GM21423 (cell line): ENCODE measurements around the gene ILF3.

ENCODE experiments used
- ATAC-seq: cut with Tn5 transposase; IDR thresholded peaks from one replicate; pipeline ENCODE4 v1.9.1; 2021; ENCODE audit warnings: mild to moderate bottlenecking, moderate library complexity; ENCODE audit not compliant: unreplicated experiment

Gene ILF3

DNA sequence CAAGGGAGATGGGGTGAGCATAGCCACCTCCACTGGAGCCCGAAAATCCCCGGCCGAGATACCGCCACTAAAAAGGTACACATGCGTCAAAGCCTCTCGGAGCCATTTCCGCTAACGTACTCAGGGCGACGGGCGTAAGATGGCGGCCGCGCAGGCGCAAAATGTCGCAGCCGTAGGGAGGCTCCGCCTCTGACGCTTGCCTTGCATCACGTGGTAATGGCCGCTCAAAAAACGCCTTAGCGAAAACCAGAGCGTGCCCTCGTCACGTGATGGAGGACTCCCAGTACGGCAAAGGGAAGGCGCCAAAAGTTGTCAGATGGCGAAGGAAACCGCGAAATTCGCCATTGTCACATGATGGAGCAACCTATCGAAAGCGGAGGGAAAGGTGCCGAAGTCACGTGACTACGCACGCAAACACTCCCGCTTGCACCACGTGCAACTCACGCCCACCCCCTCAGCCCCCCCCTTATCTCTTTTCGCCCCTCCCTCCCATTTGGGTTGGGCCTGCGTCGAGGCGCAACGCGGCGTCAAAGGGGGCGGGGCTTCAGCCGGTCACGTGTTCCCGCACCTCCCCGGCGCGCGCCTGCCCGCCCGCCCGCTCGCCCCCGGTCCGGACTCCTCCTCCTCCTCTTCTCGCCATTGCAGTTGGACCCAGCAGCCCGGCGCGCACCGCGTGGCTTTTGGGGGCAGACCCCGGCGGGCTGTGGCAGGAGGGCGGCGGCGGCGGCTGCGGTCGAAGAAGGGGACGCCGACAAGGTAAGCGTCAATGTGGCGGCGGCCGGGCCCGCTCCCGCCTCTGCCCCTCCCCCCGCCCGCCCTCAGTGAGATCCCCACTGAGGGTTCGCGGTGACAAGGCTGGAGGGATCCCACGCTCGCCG, at the start of gene ILF3:
Gene ILF3 (plus strand): TSS at position 615 of the 878 bp plus-strand sequence. CDS start 16,260 bp downstream, outside the sequence.
- ATAC-seq, result peak; percentile 67

DNA sequence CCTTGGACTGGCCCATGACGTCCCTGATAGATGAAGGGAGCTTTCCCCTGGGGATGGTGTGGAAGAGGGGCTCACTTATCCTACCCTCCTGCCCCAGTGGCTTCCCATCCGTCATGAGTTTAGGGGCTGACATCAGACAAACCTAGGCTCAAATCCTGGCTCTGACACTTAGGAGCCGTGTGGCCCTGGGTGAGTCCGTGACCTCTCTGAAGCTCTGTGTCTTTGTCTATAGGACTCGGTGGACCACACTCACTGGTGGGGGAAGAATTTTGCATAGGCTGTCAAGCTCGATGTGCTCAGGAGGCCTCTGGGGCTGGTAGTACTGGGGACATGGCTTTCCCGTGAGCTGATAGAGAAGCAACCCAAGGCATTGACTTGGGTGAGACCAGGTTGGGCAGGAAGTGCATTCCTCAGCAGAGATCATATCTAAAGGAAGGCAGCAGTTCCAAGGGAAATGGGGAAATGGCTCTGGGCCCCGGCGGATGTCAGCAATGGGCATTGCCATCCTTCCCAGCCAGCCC, 49.6 kb upstream of the ILF3 start:
- ATAC-seq, result no peak

DNA sequence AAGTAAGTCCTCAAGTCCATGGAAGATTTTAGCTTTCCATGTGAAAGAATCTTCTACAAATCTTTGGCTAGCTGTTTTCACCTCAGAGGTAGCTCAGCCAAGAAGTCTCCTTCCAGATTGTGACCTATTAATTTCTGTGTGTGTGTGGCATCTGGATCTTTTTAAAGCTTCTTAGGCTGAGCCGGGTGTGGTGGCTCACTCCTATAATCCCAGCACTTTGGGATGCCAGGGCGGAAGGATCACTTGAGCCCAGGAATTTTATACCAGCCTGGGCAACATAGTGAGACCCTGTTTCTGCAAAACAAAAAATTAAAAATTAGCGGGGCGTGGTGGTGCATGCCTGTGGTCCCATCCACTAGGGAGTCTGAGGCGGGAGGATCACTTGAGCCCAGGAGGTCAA, 42.2 kb upstream of the ILF3 start:
- no peak for ATAC-seq

DNA sequence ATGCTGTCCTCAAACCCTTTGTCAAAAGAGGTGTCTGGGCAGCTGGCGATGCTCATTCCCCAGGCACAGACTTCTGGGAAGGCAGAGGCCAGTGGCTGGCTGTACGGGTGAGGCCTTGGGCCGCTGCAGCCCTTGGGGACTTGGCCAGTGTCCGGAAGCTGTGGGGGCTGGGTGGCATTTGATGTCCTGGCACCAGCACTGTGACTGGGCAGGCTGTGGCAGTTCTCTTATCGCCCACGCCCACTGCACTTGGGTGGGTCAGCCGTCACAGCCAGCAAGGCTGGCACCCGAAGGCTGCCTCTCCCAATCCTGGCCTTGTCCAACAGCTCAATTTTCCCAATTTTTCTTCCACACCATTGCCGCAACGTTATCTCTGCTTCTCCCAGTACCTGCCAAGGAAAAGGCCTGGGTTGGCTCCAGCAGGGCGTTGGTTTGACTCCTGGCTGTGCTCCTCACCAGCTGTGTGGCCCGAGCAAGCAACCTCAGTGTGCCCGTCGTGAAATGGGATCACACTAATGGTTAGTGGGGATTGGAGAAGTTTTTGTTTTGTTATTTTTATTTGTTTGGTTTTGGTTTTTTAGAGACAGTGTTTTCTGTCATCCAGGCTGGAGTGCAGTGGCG, 41.5 kb upstream of the ILF3 start:
- ATAC-seq, result no peak

DNA sequence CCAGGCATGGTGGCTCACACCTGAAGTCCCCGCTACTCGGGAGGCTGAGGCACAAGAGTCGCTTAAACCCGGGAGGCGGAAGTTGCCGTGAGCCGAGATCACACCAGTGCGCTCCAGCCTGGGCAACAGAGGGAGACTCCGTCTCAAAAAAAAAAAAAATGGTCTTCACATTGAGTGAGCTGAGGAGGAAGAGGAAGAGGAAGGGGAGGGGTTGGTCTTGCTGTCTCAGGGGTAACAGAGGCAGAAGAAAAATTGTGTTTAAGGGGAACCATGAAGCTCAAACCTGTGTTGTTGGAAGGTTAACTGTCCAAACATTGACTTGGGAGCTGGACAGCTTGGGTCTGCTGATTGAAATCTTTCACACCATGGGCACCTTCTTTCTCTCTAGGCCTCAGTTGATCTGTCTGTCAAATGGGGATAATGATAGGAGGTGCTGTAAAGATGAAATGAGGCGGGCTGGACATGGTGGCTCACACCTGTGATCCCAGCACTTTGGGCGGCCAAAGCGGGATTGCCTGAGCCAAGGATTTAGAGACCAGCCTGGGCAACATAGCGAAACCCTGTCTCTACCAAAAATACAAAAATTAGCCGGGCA, 38.6 kb upstream of the ILF3 start:
- ATAC-seq, result no peak

DNA sequence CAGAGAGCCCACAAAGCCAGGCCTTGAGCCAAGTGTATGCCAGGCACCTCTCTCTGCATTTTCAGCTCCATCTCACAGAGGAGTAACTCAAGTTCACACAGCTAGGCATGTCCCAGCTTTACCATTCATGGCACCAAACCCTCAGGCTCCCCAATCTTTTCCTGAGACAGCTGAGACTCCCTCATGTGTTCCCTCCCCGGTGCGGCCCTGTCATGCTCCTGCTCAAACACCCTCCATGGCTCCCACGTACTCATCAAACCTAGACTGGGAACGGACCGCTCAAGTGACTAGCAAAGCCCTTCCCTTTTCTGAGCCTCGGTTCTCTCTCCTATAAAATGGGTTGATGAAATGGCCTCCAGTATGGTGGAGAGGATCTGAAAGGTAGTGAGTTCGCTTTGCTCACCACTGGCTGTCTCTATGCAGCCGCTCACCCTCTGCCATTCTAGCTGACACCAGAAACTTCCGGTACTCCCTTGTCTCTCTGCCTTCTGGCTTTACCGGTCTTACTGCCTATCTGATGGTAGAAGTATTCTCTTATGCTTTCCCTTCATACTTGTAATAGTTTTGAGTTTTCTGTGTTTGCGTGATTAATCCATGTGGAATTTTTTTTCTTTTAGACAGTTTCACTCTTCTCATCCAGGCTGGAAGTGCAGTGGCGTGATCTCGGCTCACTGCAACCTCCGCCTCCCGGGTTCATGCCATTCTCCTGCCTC, 36.6 kb upstream of the ILF3 start:
- no peak for ATAC-seq

DNA sequence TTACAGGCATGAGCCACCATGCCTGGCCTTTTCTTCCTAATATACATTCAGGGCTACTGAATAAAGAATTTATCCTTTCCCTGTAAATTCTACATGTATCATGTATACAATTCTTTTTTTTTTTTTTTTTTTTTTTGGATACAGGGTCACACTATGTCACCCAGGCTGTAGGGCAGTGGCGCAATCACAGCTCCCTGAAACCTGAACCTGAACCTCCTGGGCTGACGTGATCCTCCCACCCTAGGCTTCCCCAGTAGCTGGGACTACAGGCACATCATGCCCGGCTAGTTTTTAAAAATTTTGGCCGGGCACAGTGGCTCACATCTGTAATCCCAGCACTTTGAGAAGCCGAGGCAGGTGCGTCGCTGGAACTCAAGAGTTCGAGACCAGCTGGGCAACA, 35.3 kb upstream of the ILF3 start:
- ATAC-seq, result no peak

DNA sequence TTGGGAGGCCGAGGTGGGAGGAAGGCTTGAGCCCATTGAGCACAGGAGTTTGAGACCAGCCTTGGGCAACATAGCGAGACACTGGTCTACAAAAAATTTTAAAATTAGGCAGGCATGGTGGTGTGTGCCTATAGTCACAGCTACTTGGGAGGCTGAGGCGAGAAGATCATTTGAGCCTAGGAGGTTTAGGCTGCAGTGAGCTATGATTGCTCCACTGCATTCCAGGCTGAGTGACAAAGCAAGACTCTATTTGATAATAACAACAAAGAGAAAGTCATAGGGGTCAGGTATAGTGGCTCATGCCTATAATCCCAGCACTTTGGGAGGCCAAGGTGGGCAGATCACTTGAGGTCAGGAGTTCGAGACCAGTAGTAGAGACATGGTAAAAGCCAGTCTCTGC, 33.4 kb upstream of the ILF3 start:
- ATAC-seq, result no peak

DNA sequence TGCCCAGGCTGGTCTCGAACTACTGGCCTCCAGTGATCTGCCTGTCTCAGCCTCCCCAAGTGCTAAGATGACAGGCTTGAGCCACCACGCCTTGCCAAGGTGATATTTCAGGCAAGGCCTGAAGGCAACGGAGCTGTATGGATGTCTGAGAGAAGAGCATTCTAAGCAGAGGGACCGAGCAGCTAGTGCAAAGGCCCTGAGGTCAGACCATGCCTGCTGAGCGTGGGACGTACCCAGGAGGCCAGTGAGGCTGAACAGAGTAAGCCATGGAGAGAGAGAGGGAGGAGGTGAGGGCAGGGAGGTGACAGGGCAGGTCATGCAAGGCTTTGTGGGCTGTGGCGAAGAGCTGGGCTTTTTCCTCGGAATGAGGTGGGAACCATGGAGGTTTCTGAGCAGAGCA, 32.2 kb upstream of the ILF3 start:
- ATAC-seq, result no peak

DNA sequence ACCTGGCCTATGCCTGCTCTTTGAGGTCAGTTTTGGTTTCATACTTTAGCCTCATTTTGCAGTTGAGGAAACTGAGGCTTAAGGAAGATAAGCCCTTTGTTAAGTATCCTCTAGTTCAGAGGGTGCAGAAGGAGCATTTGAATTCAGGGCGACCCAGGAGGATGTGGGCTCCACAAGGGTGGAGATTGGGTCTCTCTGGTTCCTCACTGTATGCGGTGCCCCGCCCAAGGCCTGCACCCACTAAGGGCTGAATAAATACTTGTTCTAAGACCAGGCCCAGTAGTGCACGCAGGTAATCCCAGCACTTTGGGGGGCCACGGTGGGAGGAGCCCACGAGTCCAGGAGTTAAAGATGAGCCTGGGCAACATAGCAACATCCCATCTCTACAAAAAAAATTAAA, 29.6 kb upstream of the ILF3 start:
- ATAC-seq, result no peak

DNA sequence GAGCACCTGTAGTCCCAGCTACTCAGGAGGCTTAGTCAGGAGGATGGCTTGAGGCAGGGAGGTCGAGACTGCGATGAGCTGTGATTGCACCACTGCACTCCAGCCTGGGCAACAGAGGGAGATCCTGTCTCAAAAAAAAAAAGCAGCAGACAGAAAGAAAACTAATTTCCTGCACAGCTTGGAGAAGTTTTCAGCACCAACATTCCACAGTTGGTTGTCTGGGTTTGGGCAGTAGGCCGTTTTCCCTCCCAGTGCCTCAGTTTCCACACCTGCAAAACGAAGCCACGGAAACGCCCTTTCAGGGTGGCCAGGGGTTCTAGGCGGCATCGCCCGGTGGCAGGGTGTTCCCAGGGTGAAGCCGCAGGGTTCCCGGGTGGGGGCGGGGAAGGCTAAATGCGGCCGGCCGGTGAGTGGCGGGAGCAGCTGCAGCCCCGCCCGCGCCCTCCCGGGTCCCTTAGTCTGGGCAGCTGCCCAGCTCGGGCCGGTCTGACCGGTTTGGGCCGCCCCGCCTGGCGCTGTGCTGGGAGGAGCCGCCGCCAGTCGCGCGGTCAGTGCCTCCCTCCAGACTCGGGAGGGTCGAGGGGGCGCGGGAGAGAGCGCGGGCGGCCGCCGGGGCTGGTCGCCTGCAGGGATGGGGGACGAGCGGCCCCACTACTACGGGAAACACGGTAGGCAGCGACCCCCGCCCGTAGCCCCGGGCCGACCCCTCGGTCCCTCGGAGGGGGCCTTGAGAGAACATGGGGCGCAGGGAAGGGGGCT, 29.0 kb upstream of the ILF3 start, which contains the start of gene SLC44A2:
Gene SLC44A2 (plus strand): TSS at position 551 of the 759 bp plus-strand sequence. CDS start 81 bp downstream, at position 632.
- ATAC-seq, result no peak

DNA sequence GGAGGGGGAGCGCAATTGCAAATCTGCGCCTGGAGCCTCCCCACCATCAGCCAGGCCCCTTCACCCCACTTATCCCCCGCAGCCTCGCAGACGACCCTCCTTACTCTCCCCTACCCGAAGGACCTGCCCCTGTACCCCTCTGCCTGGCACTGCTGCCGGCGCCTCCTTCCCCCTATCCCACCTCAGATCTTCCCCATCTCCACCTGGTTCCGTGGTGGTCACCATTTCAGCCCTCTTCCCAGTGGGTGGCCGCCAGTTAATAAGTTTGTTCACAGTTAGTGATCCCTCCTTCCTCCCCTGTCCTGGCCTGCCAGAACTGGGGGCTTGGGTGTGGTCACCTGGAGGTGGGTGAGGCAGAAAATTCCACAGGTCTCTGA, 28.4 kb upstream of the ILF3 start:
- no peak for ATAC-seq

DNA sequence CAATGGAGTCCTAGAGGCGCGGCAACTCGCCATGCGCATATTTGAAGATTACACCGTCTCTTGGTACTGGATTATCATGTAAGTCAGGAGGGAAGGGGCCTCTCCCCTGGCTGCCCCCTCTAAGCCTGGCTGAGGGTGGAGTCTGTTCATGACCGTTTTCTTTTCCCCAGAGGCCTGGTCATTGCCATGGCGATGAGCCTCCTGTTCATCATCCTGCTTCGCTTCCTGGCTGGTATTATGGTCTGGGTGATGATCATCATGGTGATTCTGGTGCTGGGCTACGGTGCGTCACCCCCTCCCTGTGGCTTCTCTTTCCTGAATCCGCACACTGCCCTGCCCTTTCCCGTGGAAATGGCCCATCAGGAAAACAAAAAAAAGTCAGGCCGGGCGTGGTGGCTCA, 22.3 kb upstream of the ILF3 start:
- ATAC-seq, result no peak

DNA sequence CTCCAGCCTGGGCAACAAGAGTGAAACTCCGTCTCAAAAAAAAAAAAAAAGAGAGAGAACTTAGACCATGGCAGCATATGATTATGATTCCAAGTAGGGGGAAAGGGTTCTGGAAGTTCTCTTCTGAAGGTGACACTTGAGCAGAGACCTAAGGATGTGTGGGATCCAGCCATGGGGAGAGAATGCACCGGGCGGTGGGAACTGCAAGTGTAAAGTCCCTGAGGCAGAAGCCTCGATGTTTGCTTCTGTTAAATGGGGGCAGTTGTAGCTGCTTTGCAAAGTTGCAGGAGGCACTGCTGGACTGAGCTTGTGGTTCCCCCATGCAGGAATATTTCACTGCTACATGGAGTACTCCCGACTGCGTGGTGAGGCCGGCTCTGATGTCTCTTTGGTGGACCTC, 19.7 kb upstream of the ILF3 start:
- no peak for ATAC-seq

DNA sequence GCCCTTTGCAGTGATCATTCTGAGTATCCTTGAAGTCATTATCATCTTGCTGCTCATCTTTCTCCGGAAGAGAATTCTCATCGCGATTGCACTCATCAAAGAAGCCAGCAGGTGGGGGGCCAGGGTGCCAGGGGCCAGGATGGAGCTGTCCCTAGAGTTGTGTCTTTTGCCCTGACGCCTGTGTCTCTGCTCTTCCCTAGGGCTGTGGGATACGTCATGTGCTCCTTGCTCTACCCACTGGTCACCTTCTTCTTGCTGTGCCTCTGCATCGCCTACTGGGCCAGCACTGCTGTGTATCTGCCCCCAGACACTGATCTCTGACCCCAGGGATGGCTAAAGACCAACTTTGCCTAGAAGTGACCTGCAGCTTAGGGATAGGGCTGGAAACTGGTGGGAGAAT, 19.2 kb upstream of the ILF3 start:
- ATAC-seq, result no peak

DNA sequence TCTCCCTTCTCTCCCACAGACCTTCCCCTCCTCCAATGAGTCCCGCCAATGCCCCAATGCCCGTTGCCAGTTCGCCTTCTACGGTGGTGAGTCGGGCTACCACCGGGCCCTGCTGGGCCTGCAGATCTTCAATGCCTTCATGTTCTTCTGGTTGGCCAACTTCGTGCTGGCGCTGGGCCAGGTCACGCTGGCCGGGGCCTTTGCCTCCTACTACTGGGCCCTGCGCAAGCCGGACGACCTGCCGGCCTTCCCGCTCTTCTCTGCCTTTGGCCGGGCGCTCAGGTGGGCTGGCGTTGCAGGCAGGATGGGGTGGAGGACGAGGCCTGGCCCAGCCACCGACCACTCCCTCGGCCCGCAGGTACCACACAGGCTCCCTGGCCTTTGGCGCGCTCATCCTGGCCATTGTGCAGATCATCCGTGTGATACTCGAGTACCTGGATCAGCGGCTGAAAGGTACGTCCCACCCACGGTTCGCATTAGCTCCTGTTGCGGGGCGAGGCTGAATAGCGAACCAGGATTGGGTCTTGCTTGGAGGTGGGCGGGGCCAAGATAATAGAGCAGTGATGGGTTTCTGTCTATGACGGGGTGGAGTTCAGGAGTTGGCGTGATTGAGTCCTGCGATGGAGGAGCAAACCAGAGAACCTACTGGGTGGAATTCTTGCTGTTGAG, 17.7 kb upstream of the ILF3 start:
- no peak for ATAC-seq

DNA sequence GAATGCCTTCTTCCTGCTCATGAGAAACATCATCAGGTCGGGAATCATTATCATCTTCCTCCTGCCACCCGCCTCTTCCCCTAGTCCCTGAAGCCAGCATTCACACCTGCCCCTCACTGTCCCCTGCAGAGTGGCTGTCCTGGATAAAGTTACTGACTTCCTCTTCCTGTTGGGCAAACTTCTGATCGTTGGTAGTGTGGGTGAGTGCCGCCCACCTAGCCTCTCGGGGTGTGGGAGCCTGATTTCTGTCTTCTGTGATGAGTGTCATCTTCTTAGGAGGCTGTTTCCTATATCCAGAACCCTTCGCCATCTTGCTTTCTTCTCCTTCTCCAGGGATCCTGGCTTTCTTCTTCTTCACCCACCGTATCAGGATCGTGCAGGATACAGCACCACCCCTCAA, 16.3 kb upstream of the ILF3 start:
- ATAC-seq, result no peak

DNA sequence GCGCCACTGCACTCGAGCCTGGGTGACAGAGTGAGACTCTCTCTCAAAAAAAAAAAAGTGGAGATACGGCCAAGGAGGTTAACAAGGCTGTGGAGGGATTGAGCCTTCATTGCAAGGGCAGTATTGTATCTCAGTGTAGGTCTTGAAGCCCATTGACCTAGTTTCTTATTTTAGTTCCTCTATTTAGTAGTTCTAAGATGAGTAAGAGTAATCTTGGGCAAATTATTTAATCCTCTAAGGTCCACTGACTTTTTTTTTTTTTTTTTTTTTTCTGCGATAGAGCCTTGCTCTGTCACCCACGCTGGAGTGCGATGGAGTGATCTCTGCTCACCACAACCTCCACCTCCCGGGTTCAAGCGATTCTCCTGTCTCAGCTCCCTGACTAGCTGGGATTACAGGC, 14.3 kb upstream of the ILF3 start:
- no peak for ATAC-seq

DNA sequence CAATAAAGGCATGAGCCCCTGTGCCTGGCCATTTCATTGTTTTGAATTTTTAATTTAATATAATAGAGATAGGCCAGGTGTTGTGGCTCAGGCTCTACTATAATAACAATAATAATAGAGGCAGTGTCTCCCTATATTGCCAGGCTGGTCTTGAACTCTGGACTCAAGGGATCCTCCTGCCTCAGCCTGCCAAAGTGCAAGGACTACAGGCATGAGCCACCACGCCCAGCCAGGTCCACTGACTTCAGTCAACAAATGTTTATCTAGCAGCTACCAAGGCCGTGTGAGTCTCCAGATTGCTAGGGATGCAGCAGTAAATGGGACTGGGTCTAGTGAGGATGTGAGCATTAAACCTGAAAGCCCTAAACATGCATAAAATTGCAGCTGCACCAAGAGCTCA, 13.8 kb upstream of the ILF3 start:
- ATAC-seq, result no peak

DNA sequence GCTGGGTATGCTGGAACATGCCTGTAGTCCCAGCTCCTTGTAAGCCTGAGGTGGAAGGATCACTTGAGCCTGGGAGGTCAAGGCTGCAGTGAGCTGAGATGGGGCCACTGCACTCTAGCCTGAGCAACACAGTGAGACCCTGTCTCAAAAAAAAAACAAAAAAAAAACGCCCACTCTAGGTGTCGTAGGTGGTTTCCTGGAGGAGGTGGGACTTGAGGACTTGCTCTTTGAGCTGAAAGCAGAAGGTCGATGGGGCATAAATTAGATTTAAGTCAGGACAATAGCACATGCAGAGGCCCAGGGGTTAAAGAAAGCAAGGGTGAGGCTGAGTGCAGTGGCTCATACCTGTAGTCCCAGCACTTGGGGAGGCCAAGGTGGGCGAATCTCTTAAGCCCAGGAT, 12.9 kb upstream of the ILF3 start:
- ATAC-seq, result no peak
